ENCODE results near the gene RDM1.

DNA sequence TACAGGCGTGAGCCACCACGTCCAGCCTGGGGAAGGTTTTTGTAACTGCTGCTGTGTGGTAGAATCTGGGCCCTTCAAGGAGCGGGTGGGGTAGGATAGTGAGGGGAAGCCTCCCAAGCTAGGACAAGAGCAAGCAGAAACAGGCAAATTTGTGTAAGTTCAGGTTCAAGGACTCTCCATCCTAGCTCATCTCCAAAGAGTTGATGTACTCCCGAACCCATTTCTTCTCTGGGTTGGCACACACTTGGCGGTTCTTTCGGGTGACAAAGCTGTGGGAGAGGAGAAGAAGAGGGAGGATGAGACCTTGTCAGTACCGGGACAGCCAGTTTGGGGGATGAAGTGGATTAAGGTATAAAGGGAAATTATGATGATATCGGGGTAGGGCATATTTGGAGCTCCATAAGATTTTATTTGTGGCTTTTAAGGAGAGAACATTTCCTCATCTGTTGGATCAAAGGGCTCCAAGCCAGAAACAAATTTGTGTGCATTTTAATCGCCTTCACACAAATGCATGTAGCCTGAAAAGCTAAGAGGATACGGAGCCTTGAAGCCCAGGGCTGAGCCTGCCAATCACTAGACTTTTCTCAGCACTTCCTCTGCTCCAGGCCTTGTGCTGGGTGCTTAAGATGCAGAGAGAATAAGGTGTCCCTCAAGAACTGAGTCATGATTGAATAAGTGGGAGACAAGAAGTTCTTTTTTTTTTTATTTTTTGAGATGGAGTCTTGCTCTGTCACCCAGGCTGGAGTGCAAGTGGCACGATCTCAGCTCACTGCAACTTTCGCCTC lies 58.2 kb downstream of the RDM1 start:
- TF ChIP-seq CTCF (IDR thresholded peaks at IDR 0.05) (no peak), EP300 (IDR thresholded peaks at IDR 0.05) (no peak), POLR2A (IDR thresholded peaks at IDR 0.05) (no peak), POLR2AphosphoS5 (IDR thresholded peaks at IDR 0.05) (no peak)
